ENCODE data around the gene DCAF5.

The DCAF5 gene

DNA sequence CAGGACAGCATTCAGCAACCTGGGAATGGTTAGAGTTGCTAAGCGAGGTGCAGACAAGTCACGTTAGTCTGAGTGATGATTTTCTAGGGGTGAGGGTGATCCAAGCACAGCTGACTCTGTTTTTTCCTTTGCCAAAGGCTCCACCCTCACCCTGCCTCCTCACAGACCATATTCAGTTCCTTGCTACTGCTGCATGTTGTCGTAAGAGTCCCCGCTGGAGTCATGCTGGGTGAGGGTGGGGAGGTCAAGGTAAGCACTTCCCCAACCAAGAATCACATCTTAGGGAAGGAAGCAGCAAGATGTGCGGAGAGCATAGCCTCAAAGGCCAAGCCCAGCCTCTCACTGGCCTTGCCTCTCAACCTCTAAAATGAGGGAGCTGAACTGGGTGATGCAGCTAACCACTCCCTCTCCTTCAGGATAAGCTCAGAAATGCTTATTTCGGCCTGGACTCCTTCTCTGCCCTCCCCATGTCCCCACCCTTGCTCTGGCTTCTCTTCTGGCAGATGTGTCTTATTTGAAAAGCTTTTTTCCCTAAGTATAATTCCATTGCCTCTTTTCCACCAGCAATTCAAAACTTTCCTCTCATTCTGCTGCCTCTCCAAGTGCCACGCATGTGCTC, 107.0 kb downstream of the DCAF5 start:
- no peak overlapping the region for H3K4me3 ChIP-seq
- peaks cover 6% of the 10 kb centered on the region; the same call in 1 of the 2 replicates for H3K36me3 ChIP-seq
- H3K9me3 ChIP-seq, result no peaks in the 10 kb centered on the region
- H3K27ac ChIP-seq, result no peak overlapping the region
- no peak for TF ChIP-seq Cebpa-rat (IDR thresholded peaks at IDR 0.05)
- no peaks in the 10 kb centered on the region for H3K27me3 ChIP-seq
- peaks cover 6% of the 10 kb centered on the region; the same call in 1 of the 2 replicates for H4K20me1 ChIP-seq
- H3K9ac ChIP-seq, result no peak overlapping the region
- no peak overlapping the region for H3K4me2 ChIP-seq
- H3K4me1 ChIP-seq, result no peaks in the 10 kb centered on the region

DNA sequence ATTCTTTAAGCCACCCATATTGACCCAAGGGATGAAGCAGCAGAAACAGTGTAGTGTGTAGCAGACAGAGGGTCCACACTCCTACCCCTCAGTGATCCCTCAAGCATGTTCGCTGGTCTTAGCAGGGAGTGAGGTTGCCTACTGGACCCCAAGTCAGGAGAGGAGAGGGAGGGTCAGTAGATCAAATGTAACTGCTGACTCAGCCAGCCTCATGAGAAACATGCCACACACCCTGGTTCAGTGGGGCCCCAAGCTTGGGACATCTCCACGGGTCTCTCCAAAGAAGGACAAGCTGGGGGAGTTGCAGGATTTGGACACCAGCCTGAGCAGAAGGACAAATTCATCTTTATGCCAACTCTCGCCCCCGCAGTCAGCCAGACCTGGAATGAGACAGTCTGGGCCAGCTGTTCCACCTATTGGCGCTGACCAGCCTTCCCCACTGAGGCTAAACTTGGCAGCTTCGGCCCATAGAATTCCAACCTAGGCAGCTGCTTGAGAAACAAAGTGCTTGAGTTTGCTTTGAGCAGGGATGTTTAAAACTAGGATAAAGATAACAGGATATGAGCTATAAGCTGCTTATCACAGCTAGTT, 107.9 kb downstream of the DCAF5 start:
- Histone ChIP-seq H3K9ac (no peak overlapping the region), H3K36me3 (peaks cover 2% of the 10 kb centered on the region; the same call in 1 of the 2 replicates), H3K27me3 (no peaks in the 10 kb centered on the region), H3K4me1 (no peaks in the 10 kb centered on the region), H4K20me1 (no peaks in the 10 kb centered on the region), H3K4me2 (no peak overlapping the region), H3K9me3 (no peaks in the 10 kb centered on the region), H3K4me3 (no peak overlapping the region), H3K27ac (no peak overlapping the region)
- TF ChIP-seq Cebpa-rat (IDR thresholded peaks at IDR 0.05), result no peak

DNA sequence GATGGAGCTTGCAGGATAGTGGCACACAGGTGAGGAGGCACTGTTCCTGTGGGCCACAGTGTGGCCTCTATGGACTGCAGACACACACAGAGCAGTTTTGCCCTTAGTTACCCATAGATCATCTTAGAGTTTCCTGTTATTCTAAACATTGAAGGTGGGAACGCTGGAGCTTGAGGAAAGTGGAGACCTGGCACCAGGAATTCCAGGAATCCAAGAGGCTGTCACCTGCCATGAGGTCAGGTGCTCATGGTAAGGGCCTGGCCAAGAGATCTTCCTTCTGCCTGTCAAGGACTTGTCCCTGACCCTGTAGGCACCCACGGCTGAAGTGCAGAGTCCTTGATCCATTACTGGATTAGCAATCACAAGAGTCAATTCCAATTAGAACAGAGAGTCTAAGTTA, 108.6 kb downstream of the DCAF5 start:
- Histone ChIP-seq H3K4me3 (no peak overlapping the region), H4K20me1 (no peaks in the 10 kb centered on the region), H3K9me3 (no peaks in the 10 kb centered on the region), H3K27ac (no peak overlapping the region), H3K4me2 (no peak overlapping the region), H3K4me1 (no peaks in the 10 kb centered on the region), H3K9ac (no peak overlapping the region), H3K27me3 (no peaks in the 10 kb centered on the region), H3K36me3 (no peaks in the 10 kb centered on the region)
- TF ChIP-seq Cebpa-rat (IDR thresholded peaks at IDR 0.05), result no peak

DNA sequence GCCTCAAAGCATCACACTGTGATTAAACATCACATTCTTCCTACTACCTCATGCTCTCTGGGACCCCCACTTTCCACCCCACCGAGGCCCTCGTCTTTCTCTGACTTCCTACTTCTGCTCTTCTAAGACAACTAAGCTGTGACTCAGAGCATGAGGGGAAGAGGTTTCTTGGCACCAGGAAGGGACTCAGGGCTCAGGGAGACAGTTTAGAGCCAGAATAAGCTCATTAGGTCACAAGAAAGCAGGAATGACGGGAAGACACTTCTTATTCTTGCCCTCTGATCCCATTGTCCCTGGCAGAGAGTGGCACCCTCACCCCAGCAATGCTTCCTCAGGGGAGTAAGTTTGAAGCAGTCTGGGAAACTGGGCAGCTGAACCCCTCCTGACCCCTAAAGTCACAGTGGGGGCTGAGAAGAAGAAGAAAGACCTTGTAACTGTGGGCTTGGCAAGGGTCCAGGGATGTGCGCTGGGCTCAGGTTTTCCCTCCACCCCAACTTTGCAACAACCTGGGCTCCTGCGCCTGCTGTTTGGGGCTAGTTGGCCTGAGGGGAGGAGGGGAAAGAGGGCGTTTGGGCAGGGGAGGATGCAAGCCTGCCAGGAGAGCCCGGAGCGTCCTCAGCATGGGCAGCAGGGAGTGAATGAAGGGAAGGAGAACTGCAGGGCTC, 109.2 kb downstream of the DCAF5 start:
- H3K9me3 ChIP-seq, result no peaks in the 10 kb centered on the region
- no peak overlapping the region for H3K4me2 ChIP-seq
- H3K9ac ChIP-seq, result no peak overlapping the region
- TF ChIP-seq Cebpa-rat (IDR thresholded peaks at IDR 0.05), result no peak
- H3K4me3 ChIP-seq, result no peak overlapping the region
- no peaks in the 10 kb centered on the region for H3K27me3 ChIP-seq
- H3K36me3 ChIP-seq, result no peaks in the 10 kb centered on the region
- no peaks in the 10 kb centered on the region for H4K20me1 ChIP-seq
- no peak overlapping the region for H3K27ac ChIP-seq
- H3K4me1 ChIP-seq, result no peaks in the 10 kb centered on the region

DNA sequence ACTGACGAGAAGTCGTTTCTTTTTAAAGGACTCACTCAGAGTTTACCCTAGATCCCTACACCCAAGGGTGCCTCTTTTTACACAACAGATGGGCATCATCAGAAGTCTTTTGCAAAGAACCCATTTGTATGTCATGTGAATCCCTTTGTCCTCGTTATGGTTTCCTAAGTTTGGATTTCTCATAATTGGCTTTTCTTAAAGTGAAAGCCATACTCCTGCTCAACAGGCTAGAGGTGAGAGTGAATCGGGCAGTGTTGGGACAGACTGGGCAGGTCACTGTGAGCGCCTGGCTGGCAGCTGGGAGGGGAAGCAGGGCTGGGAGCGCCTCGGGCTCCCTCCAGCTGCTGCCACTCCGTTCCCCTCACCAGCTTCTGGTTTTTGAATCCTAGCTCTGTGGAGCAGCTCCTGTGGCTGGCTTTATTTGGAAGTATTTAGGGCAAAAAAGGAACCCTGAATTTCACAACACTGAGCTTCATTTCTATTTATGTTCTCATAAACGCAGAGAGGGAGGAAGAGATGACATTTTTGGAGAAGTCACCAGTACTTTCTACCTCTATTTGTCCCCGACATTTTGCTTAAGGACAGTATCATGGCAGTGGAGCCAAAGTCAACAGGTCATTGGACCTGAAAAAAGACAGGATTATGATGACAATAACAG, 110.0 kb downstream of the DCAF5 start:
- Histone ChIP-seq H3K27ac (no peak overlapping the region), H4K20me1 (no peaks in the 10 kb centered on the region), H3K9ac (no peak overlapping the region), H3K4me2 (no peak overlapping the region), H3K9me3 (no peaks in the 10 kb centered on the region), H3K27me3 (no peaks in the 10 kb centered on the region), H3K4me1 (no peaks in the 10 kb centered on the region), H3K36me3 (no peaks in the 10 kb centered on the region), H3K4me3 (no peak overlapping the region)
- TF ChIP-seq Cebpa-rat (IDR thresholded peaks at IDR 0.05), result no peak

DNA sequence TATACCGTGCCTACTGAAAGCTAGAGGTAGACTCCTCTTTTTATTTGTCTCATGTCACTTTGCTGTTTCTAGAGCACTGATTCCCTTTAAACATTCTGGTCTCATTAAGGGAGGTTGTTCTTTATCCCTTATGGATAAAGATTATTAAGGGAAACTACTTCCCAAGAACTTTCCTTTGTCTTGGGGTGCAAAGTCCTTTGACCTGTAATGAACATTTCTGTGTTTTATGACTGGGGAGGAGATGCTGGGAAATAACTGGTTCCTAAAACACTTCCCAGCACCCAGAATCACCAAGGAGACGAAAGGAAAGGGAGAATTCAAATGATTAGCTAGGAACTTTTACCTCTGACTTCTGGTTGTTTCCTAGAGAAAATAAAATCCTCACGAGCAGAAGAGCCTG, 110.6 kb downstream of the DCAF5 start:
- Histone ChIP-seq H3K36me3 (no peaks in the 10 kb centered on the region), H3K9ac (no peak overlapping the region), H3K4me3 (no peak overlapping the region), H3K4me1 (no peaks in the 10 kb centered on the region), H4K20me1 (no peaks in the 10 kb centered on the region), H3K9me3 (no peaks in the 10 kb centered on the region), H3K27ac (no peak overlapping the region), H3K27me3 (no peaks in the 10 kb centered on the region), H3K4me2 (no peak overlapping the region)
- no peak for TF ChIP-seq Cebpa-rat (IDR thresholded peaks at IDR 0.05)

DNA sequence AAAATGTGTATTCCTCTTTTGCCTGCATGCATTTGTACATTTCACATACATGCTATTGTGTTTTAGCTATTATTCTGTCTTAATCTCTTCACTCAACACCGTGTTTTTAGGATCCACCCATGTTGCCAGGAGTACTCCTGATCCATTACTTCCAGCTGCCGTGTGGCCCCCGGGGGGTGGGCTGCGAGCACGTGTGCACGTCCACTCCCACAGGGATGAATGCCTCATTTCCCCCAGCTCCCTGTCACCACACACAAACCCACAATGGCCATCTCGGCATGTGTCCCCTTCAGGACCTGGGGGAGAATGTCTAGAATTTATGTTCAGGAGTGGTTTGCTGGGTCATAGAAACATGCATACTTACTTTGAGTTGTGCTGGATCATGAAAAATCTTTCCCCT, 111.1 kb downstream of the DCAF5 start:
- no peak overlapping the region for H3K4me3 ChIP-seq
- H3K4me2 ChIP-seq, result no peak overlapping the region
- no peak for TF ChIP-seq Cebpa-rat (IDR thresholded peaks at IDR 0.05)
- no peaks in the 10 kb centered on the region for H3K36me3 ChIP-seq
- no peaks in the 10 kb centered on the region for H3K9me3 ChIP-seq
- H3K9ac ChIP-seq, result no peak overlapping the region
- H3K27me3 ChIP-seq, result no peaks in the 10 kb centered on the region
- no peak overlapping the region for H3K27ac ChIP-seq
- no peaks in the 10 kb centered on the region for H3K4me1 ChIP-seq
- no peaks in the 10 kb centered on the region for H4K20me1 ChIP-seq

DNA sequence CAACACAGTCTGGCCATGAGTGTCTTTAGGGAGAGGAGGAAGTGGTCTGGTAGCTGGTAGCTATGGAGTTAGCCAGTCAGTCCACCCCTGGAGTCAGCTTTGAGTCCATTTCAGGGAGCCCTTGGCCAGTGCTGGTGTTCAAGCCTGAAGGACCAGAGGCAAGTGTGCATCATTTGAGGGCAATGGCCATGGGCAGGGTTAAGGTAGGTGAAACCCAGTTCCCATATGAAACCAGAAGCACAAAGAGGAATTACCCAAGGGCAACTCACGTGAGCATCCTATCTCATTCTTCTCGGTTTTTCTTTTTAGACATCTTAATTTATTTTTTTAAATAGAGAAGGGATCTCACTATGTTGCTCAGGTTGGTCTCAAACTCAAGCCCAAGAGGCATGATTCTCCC, 112.6 kb downstream of the DCAF5 start:
- no peaks in the 10 kb centered on the region for H3K36me3 ChIP-seq
- H3K4me1 ChIP-seq, result no peaks in the 10 kb centered on the region
- H3K9ac ChIP-seq, result no peak overlapping the region
- no peak for TF ChIP-seq Cebpa-rat (IDR thresholded peaks at IDR 0.05)
- no peak overlapping the region for H3K4me2 ChIP-seq
- H3K27me3 ChIP-seq, result no peaks in the 10 kb centered on the region
- H3K4me3 ChIP-seq, result no peak overlapping the region
- no peaks in the 10 kb centered on the region for H4K20me1 ChIP-seq
- no peaks in the 10 kb centered on the region for H3K9me3 ChIP-seq
- H3K27ac ChIP-seq, result no peak overlapping the region

DNA sequence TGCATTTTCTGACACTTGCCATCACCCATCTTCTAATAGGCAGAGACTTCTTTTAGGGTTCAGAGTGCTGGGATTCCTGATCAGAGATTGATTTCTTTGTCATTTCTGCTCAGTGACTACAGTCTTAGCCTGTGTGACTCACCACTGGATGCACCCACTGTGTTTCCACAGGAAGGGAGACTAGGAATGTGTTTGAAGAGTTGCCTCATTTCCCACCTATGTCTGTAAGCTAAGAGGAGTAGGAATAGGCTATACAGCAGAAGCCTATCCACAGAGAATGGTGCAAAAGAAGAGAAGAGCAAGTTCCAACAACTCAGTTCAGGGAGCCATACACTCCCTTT, 113.7 kb downstream of the DCAF5 start:
- Histone ChIP-seq H3K4me3 (no peak overlapping the region), H3K9ac (no peak overlapping the region), H3K27me3 (no peaks in the 10 kb centered on the region), H3K36me3 (no peaks in the 10 kb centered on the region), H3K27ac (no peak overlapping the region), H4K20me1 (no peaks in the 10 kb centered on the region), H3K4me2 (no peak overlapping the region), H3K9me3 (no peaks in the 10 kb centered on the region), H3K4me1 (no peaks in the 10 kb centered on the region)
- no peak for TF ChIP-seq Cebpa-rat (IDR thresholded peaks at IDR 0.05)

All from BLaER1 (cell line).